HG03045 (cell line): ENCODE results near the gene NOS3.

Experiments
- ATAC-seq: cut with Tn5 transposase; IDR thresholded peaks from one replicate; pipeline ENCODE4 v1.9.1; 2021; ENCODE audit warnings: mild to moderate bottlenecking, moderate library complexity; ENCODE audit not compliant: unreplicated experiment

NOS3 gene

DNA sequence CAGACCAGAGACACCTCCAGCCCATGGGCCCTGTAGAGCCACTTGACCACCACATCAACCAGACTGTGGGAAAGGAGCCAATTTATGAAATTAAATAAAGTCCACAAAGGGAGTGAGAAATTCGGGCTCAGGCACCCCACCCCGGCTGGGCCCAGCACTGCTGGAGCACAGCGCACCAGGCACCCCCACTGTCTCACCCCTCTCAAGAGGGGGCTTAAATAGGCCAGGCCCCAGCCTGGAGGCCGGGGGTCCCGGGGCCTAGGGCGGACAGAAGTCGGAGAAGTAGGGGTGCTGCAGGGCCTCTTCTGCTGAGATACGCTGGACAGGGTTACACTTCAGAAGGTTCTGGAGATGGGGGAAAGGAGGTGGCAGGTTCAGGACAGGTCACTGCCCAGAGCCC lies 62.9 kb downstream of the NOS3 start:
- no peak for ATAC-seq

DNA sequence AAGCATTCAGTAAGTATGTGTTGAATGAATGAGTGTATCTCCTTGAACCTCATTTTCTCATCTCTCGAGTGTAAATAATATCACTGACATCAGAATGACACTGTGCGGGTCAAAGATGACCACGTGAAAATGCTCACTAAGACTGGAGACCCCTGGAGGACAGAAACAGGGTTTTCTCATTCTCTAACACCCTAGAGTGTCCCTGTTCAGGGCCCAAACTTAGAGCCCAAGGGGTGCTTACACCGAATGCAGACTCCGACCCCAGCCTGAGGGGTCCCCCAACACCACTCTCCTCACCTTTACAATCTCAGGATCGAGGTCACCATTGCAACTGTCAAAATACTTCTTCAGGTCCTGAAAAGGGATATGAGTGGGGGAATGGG lies 65.5 kb downstream of the NOS3 start:
- no peak for ATAC-seq

DNA sequence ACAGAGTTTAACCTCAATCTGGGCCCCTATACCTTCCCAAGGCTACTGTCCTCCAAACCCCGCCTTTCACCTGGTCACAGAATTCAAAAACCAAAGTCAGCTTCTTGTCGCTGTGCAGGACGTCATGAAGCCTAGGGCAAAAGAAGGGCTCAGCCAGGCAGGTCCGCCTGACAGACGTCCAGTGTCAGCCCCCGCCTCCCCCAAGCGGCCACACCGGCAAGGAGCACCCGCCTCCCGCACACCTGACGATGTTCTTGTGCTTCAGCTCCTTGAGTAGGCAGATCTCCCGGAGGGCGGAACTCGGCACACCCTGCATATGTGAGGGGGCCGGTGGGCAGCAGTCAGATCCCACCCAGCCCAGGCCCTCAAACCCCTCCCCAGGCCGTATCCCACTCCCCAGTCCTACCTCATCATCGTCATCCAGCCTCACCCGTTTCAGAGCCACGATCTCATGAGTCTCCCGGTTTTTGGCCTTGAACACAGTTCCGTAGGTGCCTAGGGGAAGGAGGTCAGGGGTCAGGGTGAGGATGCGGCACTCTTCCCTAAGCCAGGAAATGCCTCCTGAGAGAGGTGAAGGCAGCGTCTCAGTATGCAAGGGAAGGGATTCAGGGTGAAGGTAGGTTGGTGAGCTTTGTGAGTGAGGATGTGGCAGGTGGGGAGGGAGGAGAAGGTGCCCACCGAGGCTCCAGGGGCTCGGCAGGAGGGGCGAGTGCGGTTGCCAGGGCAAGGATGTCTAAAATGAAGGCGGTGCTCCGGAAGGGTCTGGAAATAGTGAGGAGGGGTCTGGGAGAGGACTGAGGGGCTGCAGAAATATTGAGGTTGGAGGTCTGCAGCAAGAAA lies 66.1 kb downstream of the NOS3 start:
- ATAC-seq, result no peak

GRCh38 chr7:151057506-151057988 lies 66.7 kb downstream of the NOS3 start, which contains the start of gene CDK5:
Gene CDK5 (minus strand): TSS chr7:151057897. CDS start chr7:151057848, 49 bp downstream.
- ATAC-seq, result peak; percentile 8

GRCh38 chr7:151057989-151058780 lies 67.4 kb downstream of the NOS3 start:
- ATAC-seq, result peak; percentile 90

GRCh38 chr7:151058781-151059366 lies 68.1 kb downstream of the NOS3 start:
- no peak for ATAC-seq

GRCh38 chr7:151059367-151060112 lies 68.7 kb downstream of the NOS3 start, which contains the start of gene SLC4A2:
Gene SLC4A2 (plus strand): TSS chr7:151059589. CDS start chr7:151061988, 2,399 bp downstream.
- ATAC-seq, result peak; percentile 31

- no peak for ATAC-seq
These were observed 69.2 kb downstream of the NOS3 start for GRCh38 chr7:151060113-151060415.

DNA sequence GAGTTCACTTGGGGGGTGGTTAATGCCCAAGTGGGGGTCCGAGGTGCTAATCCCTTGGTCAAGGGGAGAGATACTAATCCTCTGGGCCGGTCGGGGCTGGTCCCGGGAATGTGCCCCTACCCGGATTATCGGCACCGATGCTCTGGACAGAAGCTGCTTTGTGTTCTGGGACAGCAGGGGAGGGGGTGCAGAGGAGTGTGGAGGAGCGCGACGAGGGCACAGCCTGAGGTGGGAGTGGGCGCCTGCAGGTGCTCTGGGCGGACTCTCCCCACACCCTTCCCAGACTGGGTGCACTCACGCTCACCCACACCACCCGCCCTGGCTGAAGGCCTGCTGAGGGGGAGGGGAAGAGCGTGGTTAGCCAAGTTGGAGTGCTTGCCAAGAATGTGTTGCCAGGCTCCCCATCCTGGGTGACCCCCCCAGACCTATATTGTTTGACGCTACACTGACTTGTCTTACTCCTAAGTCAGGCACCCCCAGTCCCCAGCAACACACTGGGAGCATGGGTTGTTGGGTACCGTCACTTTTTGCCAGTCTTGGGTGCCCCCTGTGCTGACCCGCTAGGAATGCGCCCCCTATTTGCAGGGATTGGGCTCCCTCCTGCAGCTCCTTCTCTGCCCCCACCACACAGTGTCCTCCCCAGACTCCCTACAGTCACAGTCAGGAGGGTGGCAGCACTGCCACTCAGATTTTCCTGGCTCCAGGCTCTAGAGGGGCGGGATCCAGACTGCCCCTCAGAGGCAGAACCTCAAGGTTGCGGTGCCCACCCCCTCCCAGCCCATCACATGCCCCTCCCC lies 69.8 kb downstream of the NOS3 start:
- no peak for ATAC-seq

GRCh38 chr7:151061213-151062110 lies 70.6 kb downstream of the NOS3 start:
- ATAC-seq, result no peak

GRCh38 chr7:151062111-151062398 lies 71.2 kb downstream of the NOS3 start:
- no peak for ATAC-seq

GRCh38 chr7:151062399-151063211 lies 71.8 kb downstream of the NOS3 start:
- no peak for ATAC-seq

- ATAC-seq, result no peak
These were observed 72.4 kb downstream of the NOS3 start for GRCh38 chr7:151063212-151063561.
